OCI-LY3 (cell line): ENCODE data around the gene LDLRAD4.

ENCODE experiments used
- H2AFZ ChIP-seq: fragments of 200-600, 300-600 bp; shearing (Covaris generic); 2 replicates; pipeline ENCODE4 v1.6.0; 2014; ENCODE audit warnings: antibody characterized with exemption, low read depth, low read length
- H3K27ac ChIP-seq: fragments of 200-600, 300-600 bp; sonication (generic); 2 replicates; pipeline ENCODE4 v1.5.1; 2014; ENCODE audit warnings: mild to moderate bottlenecking, low read length, moderate library complexity, mixed read lengths
- H3K27me3 ChIP-seq: fragments of 200-600, 300-600 bp; sonication (generic); 2 replicates; pipeline ENCODE4 v1.6.1; 2014; ENCODE audit warnings: low read depth, low read length, mixed read lengths
- H3K36me3 ChIP-seq: fragments of 200-600, 300-600 bp; sonication (generic); replicated peaks from 2 replicates; pipeline ENCODE3; 2014; ENCODE audit warnings: low read depth, low read length, mixed read lengths
- H3K4me1 ChIP-seq: fragments of 300-600, 200-600 bp; sonication (generic); 2 replicates; pipeline ENCODE4 v1.6.1; 2014; ENCODE audit warnings: low read length, mixed read lengths
- H3K4me2 ChIP-seq: fragments of 200-600, 300-600 bp; sonication (generic); 2 replicates; pipeline ENCODE4 v1.6.1; 2014; ENCODE audit warnings: low read length, mixed read lengths
- H3K4me3 ChIP-seq: fragments of 300-600, 200-600 bp; sonication (generic); 2 replicates; pipeline ENCODE4 v1.5.1; 2014; ENCODE audit warnings: antibody characterized with exemption, mild to moderate bottlenecking, low read length, moderate library complexity
- H3K79me2 ChIP-seq: fragments of 300-600, 200-600 bp; shearing (Covaris generic); 2 replicates; pipeline ENCODE4 v1.6.1; 2014; ENCODE audit warnings: mild to moderate bottlenecking, low read length, mixed read lengths
- H3K9ac ChIP-seq: fragments of 300-600, 200-600 bp; shearing (Covaris generic); 2 replicates; pipeline ENCODE4 v1.6.0; 2014; ENCODE audit warnings: mild to moderate bottlenecking, low read length, moderate library complexity
- H3K9me3 ChIP-seq: fragments of 200-600, 300-600 bp; shearing (Covaris generic); 2 replicates; pipeline ENCODE4 v1.6.1; 2014; ENCODE audit warnings: low read length, mixed read lengths; ENCODE audit not compliant: insufficient read depth
- H4K20me1 ChIP-seq: fragments of 200-600, 300-600 bp; sonication (generic); 2 replicates; pipeline ENCODE4 v1.6.1; 2016; ENCODE audit warnings: low read length, mixed read lengths; ENCODE audit not compliant: insufficient read depth
- CTCF ChIP-seq: fragments of 200-600, 300-600 bp; sonication (generic); IDR thresholded peaks from 2 replicates; pipeline ENCODE4 v1.5.1; 2014; ENCODE audit warnings: antibody characterized with exemption, low read length, low read depth
- EZH2phosphoT487 ChIP-seq: fragments of 200-600 bp; shearing (Covaris generic); IDR thresholded peaks from 2 replicates; pipeline ENCODE4 v1.6.1; 2018; ENCODE audit warnings: antibody characterized with exemption, mixed run types, low read depth

Gene LDLRAD4

DNA sequence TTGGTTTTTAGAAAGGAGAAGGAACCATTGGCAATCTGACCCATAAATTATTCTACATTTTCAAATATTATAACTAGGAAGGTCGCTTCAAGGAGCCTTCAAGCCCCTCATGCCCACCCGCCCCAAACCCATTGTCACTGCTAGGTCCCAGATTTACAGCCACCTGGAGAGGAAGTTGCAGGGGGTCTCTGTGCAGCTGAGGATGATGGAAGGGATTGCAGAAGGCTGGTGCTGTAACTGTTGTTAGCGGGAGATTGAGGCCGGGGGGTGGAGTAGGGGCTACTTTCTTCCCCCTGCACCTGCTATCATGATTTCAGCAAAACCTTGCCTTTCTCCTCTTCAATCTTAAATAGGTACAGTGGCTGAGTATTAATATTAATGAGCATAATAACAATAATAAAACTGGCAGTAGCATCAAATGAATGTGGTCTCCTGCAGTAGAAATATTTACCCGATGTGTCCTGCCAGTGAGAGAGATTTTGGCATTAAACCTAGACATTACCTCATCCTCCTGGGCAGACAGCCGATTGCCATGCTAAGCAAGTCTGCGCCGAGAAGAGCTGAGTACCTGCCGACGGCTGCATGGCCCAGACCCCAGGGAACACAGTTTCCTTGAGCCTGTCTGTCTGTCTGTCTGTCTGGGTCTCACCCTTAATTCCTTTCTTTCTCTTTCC, 282.4 kb downstream of the LDLRAD4 start:
- Histone ChIP-seq H3K4me2 (peak overlapping the region; percentile 75), H3K4me3 (peak overlapping the region; percentile 41), H3K79me2 (no peaks in the 10 kb centered on the region), H3K27me3 (peaks cover 59% of the 10 kb centered on the region), H2AFZ (no peak overlapping the region), H3K27ac (no peak overlapping the region), H4K20me1 (no peaks in the 10 kb centered on the region), H3K9me3 (no peaks in the 10 kb centered on the region), H3K4me1 (peaks cover 39% of the 10 kb centered on the region), H3K36me3 (no peaks in the 10 kb centered on the region), H3K9ac (no peak overlapping the region)
- TF ChIP-seq EZH2phosphoT487 (no peak), CTCF (no peak)

DNA sequence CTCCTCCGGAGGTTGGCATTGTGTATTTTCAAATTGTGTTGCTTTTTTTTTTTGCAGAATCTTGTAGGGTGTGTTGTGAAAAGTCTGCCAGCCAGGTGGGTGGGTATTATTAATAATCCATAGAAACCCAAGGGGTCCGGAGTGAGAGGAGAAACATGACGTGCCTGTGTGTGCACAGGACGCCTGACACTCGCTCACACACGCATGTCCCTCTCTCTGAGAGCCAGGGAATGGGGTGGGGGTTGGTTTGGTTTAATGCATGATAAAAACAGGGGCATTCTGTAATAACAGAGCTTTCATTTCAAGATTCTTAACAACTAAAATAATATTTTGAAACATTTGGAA, 283.0 kb downstream of the LDLRAD4 start:
- peak overlapping the region; percentile 75 for H3K4me2 ChIP-seq
- no peak overlapping the region for H3K9ac ChIP-seq
- no peak overlapping the region for H3K27ac ChIP-seq
- peak overlapping the region; percentile 41 for H3K4me3 ChIP-seq
- peaks cover 35% of the 10 kb centered on the region for H3K4me1 ChIP-seq
- no peak overlapping the region for H2AFZ ChIP-seq
- H4K20me1 ChIP-seq, result no peaks in the 10 kb centered on the region
- no peak for TF ChIP-seq CTCF
- TF ChIP-seq EZH2phosphoT487, result no peak
- H3K9me3 ChIP-seq, result no peaks in the 10 kb centered on the region
- no peaks in the 10 kb centered on the region for H3K36me3 ChIP-seq
- H3K79me2 ChIP-seq, result no peaks in the 10 kb centered on the region
- H3K27me3 ChIP-seq, result peaks cover 57% of the 10 kb centered on the region

DNA sequence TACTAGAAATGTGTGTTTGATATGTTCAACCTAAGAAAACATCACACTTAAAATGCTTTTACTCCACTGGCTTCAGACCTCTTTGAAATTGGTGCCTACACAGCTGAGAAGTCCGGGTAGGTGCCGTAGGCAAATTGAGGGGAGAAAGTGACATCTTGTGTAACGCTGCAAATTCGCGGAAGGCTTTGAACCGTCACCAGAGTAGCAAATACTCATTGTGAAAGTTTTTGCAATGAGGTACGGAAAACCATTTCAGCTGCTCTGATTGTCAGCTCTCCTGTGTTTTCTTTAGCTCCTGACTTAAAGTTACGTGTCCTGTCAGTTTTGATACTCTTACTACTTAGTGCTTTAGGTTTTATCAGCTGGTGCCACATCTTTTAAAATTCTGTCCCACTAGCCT, 283.3 kb downstream of the LDLRAD4 start:
- Histone ChIP-seq H3K27me3 (peaks cover 58% of the 10 kb centered on the region), H3K79me2 (no peaks in the 10 kb centered on the region), H3K9ac (no peak overlapping the region), H3K36me3 (no peaks in the 10 kb centered on the region), H4K20me1 (no peaks in the 10 kb centered on the region), H3K4me1 (peaks cover 32% of the 10 kb centered on the region), H3K4me2 (peak overlapping the region; percentile 75), H3K27ac (peak overlapping the region; percentile 32; the same call in 1 of the 2 replicates), H2AFZ (no peak overlapping the region), H3K9me3 (no peaks in the 10 kb centered on the region), H3K4me3 (peak overlapping the region; percentile 58)
- TF ChIP-seq CTCF (peak; percentile 29), EZH2phosphoT487 (no peak)

DNA sequence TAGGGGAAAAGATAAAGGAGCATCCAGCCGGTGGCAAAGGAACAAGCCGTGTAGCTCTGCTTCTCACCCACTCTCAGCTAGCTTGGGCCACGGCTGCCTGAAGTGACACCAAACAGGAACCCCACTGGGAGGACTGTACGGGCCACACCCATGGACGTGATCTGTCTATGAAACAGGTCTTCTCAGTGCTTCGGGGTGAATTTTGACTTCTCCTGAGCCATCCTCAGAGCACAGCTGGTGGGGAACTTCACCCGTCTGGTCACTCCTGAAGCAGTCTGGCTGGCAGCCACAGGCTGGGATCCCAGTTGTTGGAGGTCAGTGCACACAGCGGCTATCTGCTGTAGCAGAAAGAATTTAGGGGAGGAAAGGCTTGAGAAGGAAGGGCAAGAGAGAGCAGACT, 284.0 kb downstream of the LDLRAD4 start:
- Histone ChIP-seq H3K27me3 (peaks cover 58% of the 10 kb centered on the region), H3K4me2 (peak overlapping the region; percentile 75), H3K4me3 (peak overlapping the region; percentile 58), H4K20me1 (no peaks in the 10 kb centered on the region), H3K79me2 (no peaks in the 10 kb centered on the region), H3K36me3 (no peaks in the 10 kb centered on the region), H3K9me3 (no peaks in the 10 kb centered on the region), H2AFZ (no peak overlapping the region), H3K9ac (no peak overlapping the region; the same call in 1 of the 2 replicates), H3K27ac (no peak overlapping the region), H3K4me1 (peaks cover 25% of the 10 kb centered on the region)
- no peak for TF ChIP-seq CTCF
- no peak for TF ChIP-seq EZH2phosphoT487
